Activated CD4-positive, alpha-beta T cell treated with anti-CD3 and anti-CD28 coated beads, Interleukin-2, amount 10 ng/mL, durations not matched to agents 7 days and 5 days (primary cell): ENCODE data around the gene CHAF1B. TPM values are rescaled to one million over a fixed set of nuclear protein-coding genes. Genes with fewer than 3 reads are reported as not detected.
"Not testable (repeated sequence)": the region's sequence is repeated elsewhere in the genome, so short reads cannot be mapped to it uniquely, and the experiment has no call there.

Source experiments
- CTCF ChIA-PET: fragments of 350-600 bp; sonication (Branson Sonifier 250); formaldehyde crosslinking; loops from one replicate; lab custom pipeline; 2021; ENCODE audit warnings: antibody characterized with exemption; lab: Charles Lee
- POLR2A ChIA-PET: fragments of 350-600 bp; sonication (Branson Sonifier 250); formaldehyde crosslinking; loops from one replicate; lab custom pipeline; 2021; ENCODE audit warnings: antibody characterized with exemption; lab: Charles Lee
- DNase-seq: peaks from one replicate; pipeline ENCODE4 v3.0.0-alpha.2; 2020
- H3K27ac Mint-ChIP-seq: one replicate; pipeline ENCODE4 v1.8.0; 2021; ENCODE audit warnings: mild to moderate bottlenecking, moderate library complexity, mixed read lengths
- H3K27me3 Mint-ChIP-seq: one replicate; pipeline ENCODE4 v1.8.0; 2021; ENCODE audit warnings: mixed read lengths
- H3K36me3 Mint-ChIP-seq: one replicate; pipeline ENCODE4 v1.8.0; 2021; ENCODE audit warnings: low read depth, mixed read lengths
- H3K4me1 Mint-ChIP-seq: one replicate; pipeline ENCODE4 v1.8.0; 2021; ENCODE audit warnings: mixed read lengths
- H3K4me3 Mint-ChIP-seq: one replicate; pipeline ENCODE4 v1.8.0; 2021; ENCODE audit warnings: mild to moderate bottlenecking, moderate library complexity, mixed read lengths
- H3K9me3 Mint-ChIP-seq: one replicate; pipeline ENCODE4 v1.8.0; 2021; ENCODE audit warnings: mixed read lengths
- total RNA-seq, 2 experiments: library from RNA; stranded (reverse); gene quantifications; one replicate each; pipeline ENCODE4 v1.2.3, GENCODE V29; 2021

CHAF1B gene
- total RNA-seq, 2 experiments from 2014 or later: 25.3 to 25.6 TPM

GRCh38 chr21:36396325-36396724 is 11.1 kb downstream of the CHAF1B start:
- Mint-ChIP-seq H3K36me3 (peaks cover 49% of the 10 kb centered on the region), H3K27me3 (no peaks in the 10 kb centered on the region), H3K9me3 (no peaks in the 10 kb centered on the region), H3K4me3 (no peak overlapping the region), H3K27ac (no peak overlapping the region), H3K4me1 (no peaks in the 10 kb centered on the region)
- DNase-seq: no peak
- POLR2A ChIA-PET: no interaction called here
- CTCF ChIA-PET: interaction anchor here (0.5 to 0.7 kb wide), 3 partner anchors 14 to 602 kb away, joined by 3 read pairs; no protein-coding TSS in a partner anchor

- POLR2A ChIA-PET: no interaction called here
- H3K4me1 Mint-ChIP-seq: no peaks in the 10 kb centered on the region
- H3K4me3 Mint-ChIP-seq: no peak overlapping the region
- CTCF ChIA-PET: interaction anchor here (0.5 kb wide), 1 partner anchor 14 kb away, joined by 3 read pairs; no protein-coding TSS in a partner anchor
- H3K27ac Mint-ChIP-seq: no peak overlapping the region
- H3K9me3 Mint-ChIP-seq: no peaks in the 10 kb centered on the region
- no peaks in the 10 kb centered on the region for H3K27me3 Mint-ChIP-seq
- peaks cover 48% of the 10 kb centered on the region for H3K36me3 Mint-ChIP-seq
- no peak for DNase-seq
These were observed 11.8 kb downstream of the CHAF1B start for GRCh38 chr21:36396971-36397370.

GRCh38 chr21:36397606-36398005 is 12.4 kb downstream of the CHAF1B start:
- Mint-ChIP-seq H3K9me3 (no peaks in the 10 kb centered on the region), H3K27me3 (no peaks in the 10 kb centered on the region), H3K36me3 (peaks cover 48% of the 10 kb centered on the region), H3K27ac (no peak overlapping the region), H3K4me3 (no peak overlapping the region), H3K4me1 (no peaks in the 10 kb centered on the region)
- no peak for DNase-seq
- ChIA-PET CTCF (no interaction called here), POLR2A (no interaction called here)

GRCh38 chr21:36399736-36400135 is 14.5 kb downstream of the CHAF1B start:
- POLR2A ChIA-PET: not testable (repeated sequence)
- CTCF ChIA-PET: interaction anchor here (1.3 kb wide), 1 partner anchor 11 kb away, joined by 5 read pairs; no protein-coding TSS in a partner anchor

GRCh38 chr21:36400719-36401118 is 15.5 kb downstream of the CHAF1B start:
- H3K27me3 Mint-ChIP-seq: no peaks in the 10 kb centered on the region
- peaks cover 42% of the 10 kb centered on the region for H3K36me3 Mint-ChIP-seq
- H3K27ac Mint-ChIP-seq: no peak overlapping the region
- no peaks in the 10 kb centered on the region for H3K4me1 Mint-ChIP-seq
- H3K9me3 Mint-ChIP-seq: no peaks in the 10 kb centered on the region
- DNase-seq: no peak
- ChIA-PET CTCF (no interaction called here), POLR2A (no interaction called here)
- no peak overlapping the region for H3K4me3 Mint-ChIP-seq

More at GRCh38 chr21:36399736-36400135, 14.5 kb downstream of the CHAF1B start:
- H3K36me3 Mint-ChIP-seq: peaks cover 44% of the 10 kb centered on the region
- not testable (repeated sequence) for H3K4me1 Mint-ChIP-seq, DNase-seq, H3K4me3 Mint-ChIP-seq, H3K27ac Mint-ChIP-seq, H3K9me3 Mint-ChIP-seq, H3K27me3 Mint-ChIP-seq

- no peak for DNase-seq
- Mint-ChIP-seq H3K4me1 (peaks cover under 1% of the 10 kb centered on the region), H3K4me3 (no peak overlapping the region), H3K27me3 (no peaks in the 10 kb centered on the region), H3K27ac (no peak overlapping the region), H3K9me3 (no peaks in the 10 kb centered on the region), H3K36me3 (peaks cover 39% of the 10 kb centered on the region)
- ChIA-PET POLR2A (interaction anchor here (0.6 kb wide), 1 partner anchor 130 kb away, joined by 3 read pairs; no protein-coding TSS in a partner anchor), CTCF (interaction anchor here (0.6 kb wide), 1 partner anchor 645 kb away, joined by 3 read pairs; no protein-coding TSS in a partner anchor)
These were observed 17.1 kb downstream of the CHAF1B start for GRCh38 chr21:36402339-36402738.

- H3K27ac Mint-ChIP-seq: no peak overlapping the region
- POLR2A ChIA-PET: no interaction called here
- CTCF ChIA-PET: interaction anchor here (0.7 kb wide), 1 partner anchor 59 kb away, joined by 5 read pairs; no protein-coding TSS in a partner anchor
These were observed 18.5 kb downstream of the CHAF1B start for GRCh38 chr21:36403713-36404112.

GRCh38 chr21:36408568-36408967 is 23.4 kb downstream of the CHAF1B start:
- Mint-ChIP-seq H3K9me3 (no peaks in the 10 kb centered on the region), H3K36me3 (peaks cover 44% of the 10 kb centered on the region), H3K27ac (no peak overlapping the region), H3K4me1 (peaks cover 3% of the 10 kb centered on the region), H3K27me3 (no peaks in the 10 kb centered on the region), H3K4me3 (no peak overlapping the region)
- POLR2A ChIA-PET: no interaction called here
- CTCF ChIA-PET: no interaction called here
- DNase-seq: no peak

More at GRCh38 chr21:36403713-36404112, 18.5 kb downstream of the CHAF1B start:
- DNase-seq: no peak
- Mint-ChIP-seq H3K4me1 (peaks cover 3% of the 10 kb centered on the region), H3K4me3 (no peak overlapping the region), H3K36me3 (peaks cover 44% of the 10 kb centered on the region), H3K9me3 (no peaks in the 10 kb centered on the region), H3K27me3 (no peaks in the 10 kb centered on the region)

GRCh38 chr21:36411301-36411700 is 26.1 kb downstream of the CHAF1B start:
- CTCF ChIA-PET: no interaction called here
- no peak for DNase-seq
- POLR2A ChIA-PET: no interaction called here
- no peak overlapping the region for H3K27ac Mint-ChIP-seq
- no peaks in the 10 kb centered on the region for H3K27me3 Mint-ChIP-seq
- peaks cover 3% of the 10 kb centered on the region for H3K4me1 Mint-ChIP-seq
- peaks cover 50% of the 10 kb centered on the region for H3K36me3 Mint-ChIP-seq
- H3K9me3 Mint-ChIP-seq: no peaks in the 10 kb centered on the region
- H3K4me3 Mint-ChIP-seq: no peak overlapping the region

- H3K27ac Mint-ChIP-seq: no peak overlapping the region
- H3K9me3 Mint-ChIP-seq: no peaks in the 10 kb centered on the region
- H3K4me3 Mint-ChIP-seq: no peak overlapping the region
- no peaks in the 10 kb centered on the region for H3K27me3 Mint-ChIP-seq
- CTCF ChIA-PET: no interaction called here
- H3K4me1 Mint-ChIP-seq: no peaks in the 10 kb centered on the region
- no peak for DNase-seq
- peaks cover 50% of the 10 kb centered on the region for H3K36me3 Mint-ChIP-seq
- POLR2A ChIA-PET: no interaction called here
These were observed 27.7 kb downstream of the CHAF1B start for GRCh38 chr21:36412916-36413315.

- Mint-ChIP-seq H3K4me1 (no peaks in the 10 kb centered on the region), H3K9me3 (no peaks in the 10 kb centered on the region), H3K27ac (no peak overlapping the region), H3K4me3 (no peak overlapping the region), H3K36me3 (peaks cover 41% of the 10 kb centered on the region), H3K27me3 (no peaks in the 10 kb centered on the region)
- CTCF ChIA-PET: no interaction called here
- no peak for DNase-seq
- POLR2A ChIA-PET: no interaction called here
These were observed 30.2 kb downstream of the CHAF1B start for GRCh38 chr21:36415375-36415774.

- H3K9me3 Mint-ChIP-seq: no peaks in the 10 kb centered on the region
- ChIA-PET CTCF (no interaction called here), POLR2A (no interaction called here)
- H3K4me1 Mint-ChIP-seq: peaks cover 16% of the 10 kb centered on the region
- no peak overlapping the region for H3K27ac Mint-ChIP-seq
- DNase-seq: no peak
- H3K36me3 Mint-ChIP-seq: peaks cover 24% of the 10 kb centered on the region
- H3K4me3 Mint-ChIP-seq: no peak overlapping the region
- H3K27me3 Mint-ChIP-seq: no peaks in the 10 kb centered on the region
These were observed 34.0 kb downstream of the CHAF1B start for GRCh38 chr21:36419241-36419640.

- Mint-ChIP-seq H3K27ac (no peak overlapping the region), H3K4me3 (no peak overlapping the region), H3K27me3 (no peaks in the 10 kb centered on the region), H3K9me3 (no peaks in the 10 kb centered on the region), H3K36me3 (peaks cover 21% of the 10 kb centered on the region), H3K4me1 (peaks cover 18% of the 10 kb centered on the region)
- DNase-seq: peak; percentile 55
- CTCF ChIA-PET: no interaction called here
- POLR2A ChIA-PET: no interaction called here
These were observed 34.8 kb downstream of the CHAF1B start for GRCh38 chr21:36419996-36420395.
